ENCODE measurements around the gene RYR1.

RYR1 gene

GRCh38 chr19:38538793-38539528 lies 105.5 kb downstream of the RYR1 start:
- H3K4me3 ChIP-seq (ENCODE audit: low read length) = no peak overlapping the region
- no peak for TF ChIP-seq CTCF (conservative IDR thresholded peaks at IDR 0.05; ENCODE audit: low read length)
- DNase-seq (ENCODE audit: low read depth) = no peak

GRCh38 chr19:38539751-38540150 lies 106.3 kb downstream of the RYR1 start:
- H3K4me3 ChIP-seq (ENCODE audit: low read length) = no peak overlapping the region
- no peak for DNase-seq (ENCODE audit: low read depth)
- TF ChIP-seq CTCF (conservative IDR thresholded peaks at IDR 0.05; ENCODE audit: low read length) = no peak

GRCh38 chr19:38542040-38542439 lies 108.5 kb downstream of the RYR1 start:
- no peak overlapping the region for H3K4me3 ChIP-seq (ENCODE audit: low read length)
- TF ChIP-seq CTCF (conservative IDR thresholded peaks at IDR 0.05; ENCODE audit: low read length) = no peak
- no peak for DNase-seq (ENCODE audit: low read depth)

- H3K4me3 ChIP-seq (ENCODE audit: low read length) = no peak overlapping the region
- no peak for DNase-seq (ENCODE audit: low read depth)
- no peak for TF ChIP-seq CTCF (conservative IDR thresholded peaks at IDR 0.05; ENCODE audit: low read length)
Observed at GRCh38 chr19:38543286-38543806, 109.9 kb downstream of the RYR1 start.

GRCh38 chr19:38543807-38544568 lies 110.5 kb downstream of the RYR1 start:
- H3K4me3 ChIP-seq (ENCODE audit: low read length) = peak overlapping the region; percentile 37
- peak; percentile 70; the same call in 1 of the 2 replicates for TF ChIP-seq CTCF (conservative IDR thresholded peaks at IDR 0.05; ENCODE audit: low read length)
- peak; percentile 76 for DNase-seq (ENCODE audit: low read depth)

GRCh38 chr19:38544569-38545315 lies 111.3 kb downstream of the RYR1 start:
- no peak overlapping the region for H3K4me3 ChIP-seq (ENCODE audit: low read length)
- TF ChIP-seq CTCF (conservative IDR thresholded peaks at IDR 0.05; ENCODE audit: low read length) = no peak; the same call in 1 of the 2 replicates
- no peak for DNase-seq (ENCODE audit: low read depth)
